ENCODE measurements around the gene RHOT2. TPM values are rescaled to one million over a fixed set of nuclear protein-coding genes. Genes with fewer than 3 reads are reported as not detected.

RHOT2 gene
- total RNA-seq, 1 donor from 2014 or later: 25.4 TPM

DNA sequence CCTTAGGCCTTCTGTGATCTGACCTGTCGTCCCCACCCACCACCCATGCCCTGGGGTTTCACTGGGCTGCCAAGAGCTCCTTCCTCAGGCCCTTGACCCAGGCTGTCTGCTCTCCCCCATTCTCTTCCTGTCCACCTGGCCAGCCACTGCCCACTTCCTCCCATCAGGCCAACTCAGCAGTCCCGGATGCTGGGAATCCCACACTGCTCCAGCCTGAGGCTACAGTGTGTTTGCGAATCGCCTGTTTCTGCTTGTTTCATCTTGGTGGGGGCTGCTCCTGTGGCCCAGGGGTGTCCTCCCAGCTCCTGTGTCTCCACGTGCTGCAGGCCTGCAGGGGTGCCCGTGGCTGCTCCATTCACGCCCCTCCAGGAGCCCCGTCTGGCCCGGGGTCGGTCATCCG lies 46.1 kb downstream of the RHOT2 start:
- peak; percentile 30 to 32 for DNase-seq (ENCODE audit: low read depth in 2 of 2)

DNA sequence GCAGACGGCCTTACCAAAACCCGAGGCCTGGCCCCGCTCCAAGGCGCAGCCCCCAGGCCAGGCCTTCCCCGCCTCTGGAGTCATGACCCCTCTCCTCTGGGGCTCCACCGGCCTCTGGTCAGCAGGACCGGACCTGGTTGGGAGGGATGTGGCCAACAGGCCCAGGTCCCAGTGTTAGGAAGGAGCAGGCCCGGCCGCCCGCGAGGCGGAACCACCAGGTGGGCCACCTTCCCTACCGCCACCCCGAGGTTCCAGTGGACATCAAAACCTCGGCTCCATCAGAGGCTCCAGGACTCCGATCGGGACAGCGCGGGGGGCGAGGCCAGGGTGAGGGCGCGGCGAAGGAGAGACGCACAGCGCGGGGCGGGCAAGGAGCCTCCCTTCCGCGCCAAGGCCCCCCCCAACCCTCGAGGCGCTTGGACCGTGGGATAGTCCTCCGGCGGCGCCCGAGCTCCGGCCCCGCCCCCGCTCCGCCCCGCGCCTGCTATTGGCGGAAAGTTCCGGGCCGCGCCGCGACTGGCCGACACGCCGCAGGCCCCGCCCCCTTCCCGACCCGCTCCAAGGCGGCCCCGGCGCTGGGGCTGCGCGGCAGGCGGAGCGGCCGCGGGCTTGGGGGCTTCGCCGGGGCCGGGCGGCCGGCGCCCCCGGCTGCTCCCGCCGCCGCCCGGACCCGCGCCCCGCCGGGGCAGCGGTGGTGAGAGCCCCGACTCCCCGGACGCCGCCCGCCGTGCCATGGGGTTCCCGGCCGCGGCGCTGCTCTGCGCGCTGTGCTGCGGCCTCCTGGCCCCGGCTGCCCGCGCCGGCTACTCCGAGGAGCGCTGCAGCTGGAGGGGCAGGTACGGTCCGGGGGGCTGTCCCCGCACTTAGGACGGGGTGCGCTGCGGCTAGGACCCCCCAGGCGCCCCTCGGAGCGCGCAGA lies 46.9 kb downstream of the RHOT2 start, which contains the start of gene METRN:
Gene METRN, plus strand, starts transcription at position 561 of the 919 bp plus-strand sequence. Its CDS starts 172 bp downstream, at position 733.
- peak; percentile 86 to 89 for DNase-seq (ENCODE audit: low read depth in 2 of 2)

DNA sequence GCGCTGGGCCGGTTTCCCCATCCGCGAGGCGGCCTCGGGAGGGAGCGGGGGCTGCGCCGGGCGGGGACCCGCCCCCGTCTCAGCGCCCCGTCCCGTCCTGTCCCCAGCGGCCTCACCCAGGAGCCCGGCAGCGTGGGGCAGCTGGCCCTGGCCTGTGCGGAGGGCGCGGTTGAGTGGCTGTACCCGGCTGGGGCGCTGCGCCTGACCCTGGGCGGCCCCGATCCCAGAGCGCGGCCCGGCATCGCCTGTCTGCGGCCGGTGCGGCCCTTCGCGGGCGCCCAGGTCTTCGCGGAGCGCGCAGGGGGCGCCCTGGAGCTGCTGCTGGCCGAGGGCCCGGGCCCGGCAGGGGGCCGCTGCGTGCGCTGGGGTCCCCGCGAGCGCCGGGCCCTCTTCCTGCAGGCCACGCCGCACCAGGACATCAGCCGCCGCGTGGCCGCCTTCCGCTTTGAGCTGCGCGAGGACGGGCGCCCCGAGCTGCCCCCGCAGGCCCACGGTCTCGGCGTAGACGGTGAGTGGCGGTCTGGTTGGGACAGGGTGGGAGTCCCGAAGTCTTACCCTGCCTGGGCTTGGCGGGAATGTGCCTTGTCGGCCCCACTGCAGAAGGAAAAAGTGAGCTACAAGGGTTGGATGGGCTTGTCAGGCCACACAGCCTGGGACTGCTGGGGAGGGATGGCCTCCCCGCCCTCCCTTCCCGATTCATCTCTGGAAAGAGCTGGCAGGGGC lies 47.7 kb downstream of the RHOT2 start:
- DNase-seq (ENCODE audit: low read depth in 2 of 2): peak; percentile 34 to 42

DNA sequence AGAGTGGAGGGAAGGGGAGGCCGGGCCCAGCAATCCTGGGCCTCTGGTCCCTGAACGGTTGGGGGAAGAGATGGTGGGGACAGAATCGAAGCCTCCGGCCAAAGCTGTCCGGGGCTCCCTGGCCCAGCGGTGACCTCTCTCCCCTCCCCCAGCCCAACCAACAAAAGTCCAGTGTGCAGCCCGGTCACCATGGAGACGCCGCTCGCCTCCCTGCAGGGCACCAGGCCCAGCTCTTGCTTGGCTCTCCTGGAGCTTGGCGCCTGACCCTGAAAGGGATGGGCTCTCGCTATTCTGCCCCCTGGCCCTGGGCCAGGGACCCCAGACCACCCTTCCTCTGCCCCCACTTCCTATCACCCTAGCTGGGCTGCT lies 48.3 kb downstream of the RHOT2 start:
- DNase-seq (ENCODE audit: low read depth in 2 of 2): peak in 1 of 2 donors; percentile 37

DNA sequence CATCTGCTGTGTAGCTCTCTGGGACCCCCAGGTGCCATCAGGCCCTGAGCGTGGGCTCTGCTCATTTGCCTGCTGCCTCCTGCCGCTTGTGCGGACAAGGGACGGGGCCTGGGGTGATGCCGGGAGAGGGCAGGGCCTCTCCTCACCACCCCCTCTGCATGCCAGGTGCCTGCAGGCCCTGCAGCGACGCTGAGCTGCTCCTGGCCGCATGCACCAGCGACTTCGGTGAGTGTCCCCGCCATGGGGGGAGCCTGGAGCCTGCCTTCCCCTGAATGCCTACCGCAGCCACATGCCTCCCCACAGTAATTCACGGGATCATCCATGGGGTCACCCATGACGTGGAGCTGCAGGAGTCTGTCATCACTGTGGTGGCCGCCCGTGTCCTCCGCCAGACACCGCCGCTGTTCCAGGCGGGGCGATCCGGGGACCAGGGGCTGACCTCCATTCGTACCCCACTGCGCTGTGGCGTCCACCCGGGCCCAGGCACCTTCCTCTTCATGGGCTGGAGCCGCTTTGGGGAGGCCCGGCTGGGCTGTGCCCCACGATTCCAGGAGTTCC lies 48.9 kb downstream of the RHOT2 start:
- no peak for DNase-seq (ENCODE audit: low read depth in 2 of 2)

DNA sequence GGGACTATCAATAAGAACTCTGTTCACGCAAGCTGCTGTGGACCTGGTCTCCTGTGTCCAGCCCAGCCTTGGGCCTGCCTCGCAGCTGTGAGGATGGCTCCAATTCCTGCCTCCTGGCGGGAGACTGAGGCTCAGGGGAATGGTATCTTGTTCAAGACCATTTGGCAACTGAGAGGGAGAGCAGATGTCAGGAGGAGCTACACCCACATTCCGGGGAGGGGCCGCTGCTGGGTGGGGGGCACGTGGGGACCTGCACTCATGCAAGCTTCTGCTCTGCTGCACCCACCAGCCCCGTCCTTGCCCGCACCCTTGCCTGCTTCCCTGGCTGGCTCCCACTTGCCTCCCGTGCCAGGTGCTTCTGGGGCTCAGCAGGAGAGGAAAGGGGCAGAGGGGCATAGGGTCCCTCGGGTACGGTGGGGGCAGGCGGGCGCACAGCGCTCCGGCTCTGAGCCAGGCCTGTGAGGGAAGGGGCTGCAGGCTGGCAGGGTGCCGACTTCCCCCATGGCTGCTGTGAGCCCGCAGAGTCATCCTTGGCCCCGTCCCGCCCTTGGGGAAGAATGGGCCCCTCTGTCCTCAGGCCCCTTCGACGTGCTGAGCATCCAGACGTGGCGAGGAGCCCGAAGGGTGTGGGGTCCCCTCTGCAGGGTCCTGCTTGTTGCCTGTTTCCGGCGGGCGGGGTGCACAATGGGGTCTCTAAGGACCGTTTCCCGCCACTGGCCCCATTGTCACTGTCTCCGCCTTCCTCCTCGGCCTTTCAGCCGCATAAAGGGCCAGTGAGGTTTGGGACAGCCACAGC lies 49.7 kb downstream of the RHOT2 start:
- no peak for DNase-seq (ENCODE audit: low read depth in 2 of 2)

DNA sequence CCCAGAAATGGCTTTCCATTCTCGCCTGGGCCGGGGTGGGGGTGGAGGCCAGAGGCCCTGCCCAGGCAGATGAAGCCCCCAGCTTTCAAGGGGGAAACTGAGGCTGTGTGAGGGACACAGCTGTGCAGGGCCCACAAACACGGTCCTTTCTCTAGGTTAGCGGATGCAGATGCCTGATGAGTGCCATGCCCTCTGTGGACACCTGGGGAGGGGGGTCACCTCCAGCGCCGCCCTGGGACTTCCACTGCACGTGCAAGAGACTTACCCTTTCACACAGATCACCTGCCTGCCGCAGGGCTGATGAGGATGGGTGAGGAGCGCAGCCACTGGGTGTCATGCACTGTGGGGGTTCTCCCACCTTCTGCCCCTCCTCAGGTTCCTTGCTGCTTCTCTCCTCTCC lies 50.5 kb downstream of the RHOT2 start:
- DNase-seq (ENCODE audit: low read depth in 2 of 2): no peak

DNA sequence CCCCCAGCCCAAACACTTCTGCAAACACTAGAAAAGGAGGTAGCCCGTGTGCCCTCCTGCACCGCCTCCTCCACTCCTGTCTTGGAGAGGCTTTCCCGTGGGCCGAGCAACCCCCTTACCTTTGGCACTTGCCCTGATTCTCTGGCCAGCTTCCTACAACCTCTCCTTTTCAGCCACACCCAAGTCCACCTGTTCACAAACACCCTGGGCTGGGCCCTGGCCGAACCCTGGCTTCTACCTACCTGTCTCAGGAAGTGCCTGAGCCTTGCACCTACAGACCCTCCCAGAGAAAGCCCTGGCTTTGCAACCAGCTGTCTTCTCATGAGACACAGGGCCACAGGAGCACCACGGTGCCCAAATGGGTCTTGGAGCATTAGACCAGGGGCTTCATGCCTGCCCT lies 51.0 kb downstream of the RHOT2 start:
- DNase-seq (ENCODE audit: low read depth in 2 of 2): no peak

DNA sequence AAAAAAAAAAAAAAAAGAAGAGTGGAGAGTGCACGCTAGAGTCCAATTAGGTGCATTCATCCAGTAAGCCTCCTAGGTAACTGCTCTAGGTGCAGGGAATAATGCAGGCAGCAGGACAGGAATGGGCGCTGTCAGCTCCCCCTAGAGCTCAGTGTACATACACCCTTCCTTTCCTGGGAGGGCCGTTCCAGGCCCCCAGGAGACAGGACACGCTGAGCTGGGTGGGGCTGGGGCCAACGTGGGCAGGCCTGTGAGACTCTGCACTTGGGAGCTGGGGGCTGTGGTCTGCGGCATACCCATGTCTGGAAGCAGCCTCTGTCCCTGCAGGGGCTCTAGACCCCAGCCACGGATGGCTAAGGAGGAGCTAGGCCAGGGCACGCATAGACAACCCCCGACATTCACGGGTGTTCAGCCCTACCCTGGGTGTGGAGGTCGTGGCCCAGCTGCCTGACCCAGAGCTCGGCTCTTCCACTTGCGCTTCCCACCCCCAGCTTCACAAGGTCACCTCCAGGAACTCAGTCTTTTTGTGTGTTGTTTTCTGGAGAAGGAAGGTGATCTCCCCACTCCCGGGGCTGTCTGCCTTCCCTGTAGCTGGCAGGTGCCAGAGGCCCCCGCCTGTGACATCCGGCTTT lies 52.0 kb downstream of the RHOT2 start:
- no peak for DNase-seq (ENCODE audit: low read depth in 2 of 2)

DNA sequence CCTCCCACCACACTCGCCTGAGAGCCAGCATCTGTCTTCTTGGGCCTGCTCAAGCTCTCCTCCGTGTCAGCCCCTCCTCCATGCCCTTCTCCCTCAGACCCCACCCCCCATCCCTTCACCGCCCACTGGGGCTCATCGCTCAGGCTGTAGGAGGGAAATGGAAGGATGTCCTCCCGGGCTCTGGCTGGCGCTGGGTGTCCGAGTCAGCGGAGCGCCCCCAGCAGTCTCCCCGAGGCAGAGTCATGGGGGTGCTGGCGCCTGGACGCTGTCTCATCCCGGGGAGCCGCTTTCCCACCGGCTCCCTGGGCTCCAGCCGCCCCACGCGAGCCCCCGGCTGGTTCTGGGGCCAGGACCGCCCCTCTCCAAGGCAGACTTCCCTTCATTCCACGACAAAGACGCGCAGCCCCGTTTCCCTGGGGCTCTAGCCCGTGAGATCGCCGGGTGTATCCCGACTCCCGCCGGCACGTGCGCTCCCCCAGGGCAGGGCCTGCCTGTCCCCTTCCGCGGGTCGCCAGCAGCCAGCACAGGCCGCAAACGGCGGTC lies 52.6 kb downstream of the RHOT2 start:
- DNase-seq (ENCODE audit: low read depth in 2 of 2): peak in 1 of 2 donors; percentile 45

DNA sequence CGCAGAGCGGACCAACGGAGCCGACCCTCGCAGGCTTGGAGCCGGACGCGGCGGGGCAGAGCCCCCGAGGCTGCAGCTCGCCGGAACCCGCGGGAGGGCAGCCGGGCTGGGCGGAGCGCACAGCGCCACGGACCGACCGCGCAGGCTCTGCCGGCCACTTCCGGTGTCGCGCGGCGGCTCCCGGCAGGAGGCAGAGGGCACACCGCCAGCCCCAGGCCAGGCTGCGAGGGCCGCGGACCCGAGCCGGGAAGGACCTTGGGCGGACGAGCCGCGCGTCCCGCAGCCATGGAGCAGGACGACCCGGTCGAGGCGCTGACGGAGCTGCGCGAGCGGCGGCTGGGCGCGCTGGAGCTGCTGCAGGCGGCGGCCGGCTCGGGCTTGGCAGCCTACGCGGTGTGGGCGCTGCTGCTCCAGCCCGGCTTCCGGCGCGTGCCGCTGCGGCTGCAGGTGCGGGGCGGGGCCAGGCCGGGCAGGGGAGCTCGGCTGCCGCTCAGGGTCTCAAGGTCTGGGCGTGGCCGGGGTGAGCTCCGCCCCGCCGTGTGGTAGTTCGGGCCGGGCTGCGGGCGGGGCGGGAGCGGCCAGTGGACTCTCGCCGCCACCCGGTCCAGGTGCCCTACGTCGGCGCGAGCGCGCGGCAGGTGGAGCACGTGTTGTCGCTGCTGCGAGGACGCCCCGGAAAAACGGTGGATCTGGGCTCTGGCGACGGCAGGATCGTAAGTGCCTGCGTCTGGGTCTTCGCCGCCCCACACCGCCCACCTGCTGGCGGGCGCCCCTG lies 53.2 kb downstream of the RHOT2 start, which contains the start of gene ANTKMT:
Gene ANTKMT, plus strand, starts transcription at position 157 of the 775 bp plus-strand sequence. Its CDS starts 129 bp downstream, at position 286.
- peak; percentile 70 to 73 for DNase-seq (ENCODE audit: low read depth in 2 of 2)

DNA sequence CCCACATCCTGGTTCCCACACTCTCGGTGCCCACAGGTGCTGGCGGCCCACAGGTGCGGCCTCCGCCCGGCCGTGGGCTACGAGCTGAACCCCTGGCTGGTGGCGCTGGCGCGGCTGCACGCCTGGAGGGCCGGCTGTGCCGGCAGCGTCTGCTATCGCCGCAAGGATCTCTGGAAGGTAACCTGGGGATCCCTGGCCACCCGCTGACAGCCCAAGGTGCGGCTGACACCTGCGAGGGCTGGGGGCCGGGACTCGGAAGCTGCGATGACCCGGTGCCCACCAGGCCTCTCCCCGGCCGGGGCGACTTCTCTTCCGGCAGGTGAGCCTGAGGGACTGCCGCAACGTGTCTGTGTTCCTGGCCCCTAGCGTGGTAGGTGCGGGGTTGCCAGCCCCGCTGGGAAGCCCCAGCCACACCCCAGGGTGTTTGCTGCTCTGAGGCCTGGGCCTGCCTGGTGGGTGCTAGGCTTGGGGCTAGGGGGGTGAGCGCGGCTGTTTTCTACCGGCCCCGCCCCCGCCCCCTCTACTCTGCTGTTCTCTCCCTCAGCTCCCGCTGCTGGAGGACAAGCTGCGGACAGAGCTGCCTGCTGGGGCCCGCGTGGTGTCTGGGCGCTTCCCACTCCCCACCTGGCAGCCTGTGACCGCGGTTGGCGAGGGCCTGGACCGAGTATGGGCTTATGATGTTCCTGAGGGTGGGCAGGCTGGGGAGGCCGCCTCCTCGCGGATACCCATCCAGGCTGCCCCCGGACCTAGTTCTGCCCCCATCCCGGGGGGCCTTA lies 54.0 kb downstream of the RHOT2 start:
- DNase-seq (ENCODE audit: low read depth in 2 of 2): no peak

DNA sequence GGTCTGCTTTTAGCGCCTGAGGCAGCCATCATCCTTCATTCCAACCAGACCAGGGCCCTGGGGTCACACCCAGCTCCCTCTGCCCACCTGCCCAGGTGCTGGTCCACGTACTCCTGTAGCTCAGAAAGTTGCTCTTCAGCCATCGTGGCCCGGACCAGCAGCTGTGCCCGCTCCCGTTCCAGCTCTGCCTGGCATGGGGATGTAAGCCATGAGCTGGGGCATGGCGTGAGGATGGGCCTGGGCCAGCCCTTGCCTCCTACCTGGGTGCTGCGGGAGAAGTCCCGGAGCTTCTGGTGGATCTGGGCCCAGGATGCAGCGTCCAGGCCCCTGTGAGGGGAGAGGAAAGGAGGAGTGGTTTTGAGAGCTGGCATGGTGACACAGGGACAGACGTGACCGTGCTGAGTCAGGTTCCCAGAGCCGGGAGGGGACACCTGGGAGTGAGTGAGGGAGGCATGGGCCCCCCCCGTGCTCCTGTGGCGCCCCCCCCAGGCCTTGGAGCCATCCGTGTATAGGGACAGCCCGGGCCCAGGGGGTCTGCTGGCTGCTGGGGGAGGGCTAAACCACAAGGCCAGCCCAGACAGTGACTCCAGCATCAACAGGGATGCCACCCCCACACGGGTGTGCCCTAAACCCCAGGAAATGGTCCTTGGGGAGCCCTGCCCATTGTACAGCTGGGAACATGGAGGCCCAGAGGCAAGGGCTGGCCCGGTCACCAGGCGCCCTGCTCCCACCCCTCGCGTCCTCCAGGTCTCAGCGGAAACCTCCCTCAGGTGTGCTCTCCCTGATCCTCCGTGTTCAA lies 55.1 kb downstream of the RHOT2 start:
- DNase-seq (ENCODE audit: low read depth in 2 of 2): no peak

DNA sequence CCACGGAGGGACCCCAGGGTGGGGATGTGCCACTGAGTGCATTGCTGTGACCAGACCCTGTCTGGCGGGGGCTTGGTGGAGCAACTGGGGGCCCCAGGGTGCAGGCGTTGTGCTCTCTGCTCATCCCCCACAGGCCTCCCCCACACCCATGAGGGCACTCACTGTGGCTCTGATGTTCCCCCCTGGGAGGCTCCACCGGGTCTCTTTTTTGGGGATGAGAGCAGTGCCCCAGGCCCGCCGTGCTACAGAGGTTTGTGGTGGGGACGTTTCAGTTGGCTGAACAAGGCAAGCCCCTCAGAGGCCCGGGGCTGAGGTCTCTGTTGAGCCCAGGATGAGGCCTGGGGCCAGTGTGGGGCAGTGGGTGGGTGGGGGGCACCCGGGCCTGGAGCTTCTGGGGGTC lies 55.8 kb downstream of the RHOT2 start:
- no peak for DNase-seq (ENCODE audit: low read depth in 2 of 2)
